MM.1S (cell line): Measurements from ENCODE around the gene RHOT1.

Experiments used
- DNase-seq: peaks from one replicate; pipeline ENCODE4 v3.0.0-alpha.2; 2015
- H2AFZ ChIP-seq: fragments of 300-600 bp; sonication (generic); 2 replicates; pipeline ENCODE4 v1.6.0; 2016; ENCODE audit warnings: antibody characterized with exemption, low read length
- H3F3A ChIP-seq: fragments of 300-600 bp; sonication (generic); 2 replicates; pipeline ENCODE4 v1.6.1; 2016; ENCODE audit warnings: mild to moderate bottlenecking, antibody characterized with exemption, low read length, moderate library complexity, mixed read lengths; ENCODE audit not compliant: insufficient read depth
- H3K27ac ChIP-seq: fragments of 300-600 bp; sonication (generic); 2 replicates; pipeline ENCODE4 v1.5.1; 2016; ENCODE audit warnings: mild to moderate bottlenecking, low read length
- H3K27me3 ChIP-seq: fragments of 300-600 bp; sonication (generic); replicated peaks from 2 replicates; pipeline ENCODE4 v1.6.0; 2016; ENCODE audit warnings: low read length; ENCODE audit not compliant: insufficient read depth
- H3K36me3 ChIP-seq: fragments of 300-600 bp; sonication (generic); replicated peaks from 2 replicates; pipeline ENCODE4 v1.6.1; 2016; ENCODE audit warnings: mild to moderate bottlenecking, low read length, mixed read lengths; ENCODE audit not compliant: insufficient read depth
- H3K4me1 ChIP-seq: fragments of 300-600 bp; sonication (generic); 2 replicates; pipeline ENCODE4 v1.6.1; 2016; ENCODE audit warnings: low read length, mixed read lengths
- H3K4me2 ChIP-seq: fragments of 300-600 bp; sonication (generic); 2 replicates; pipeline ENCODE4 v1.6.0; 2016; ENCODE audit warnings: low read depth, low read length
- H3K4me3 ChIP-seq: fragments of 300-600 bp; sonication (generic); 2 replicates; pipeline ENCODE4 v1.5.1; 2016; ENCODE audit warnings: low read length, mixed read lengths
- H3K79me2 ChIP-seq: fragments of 300-600 bp; sonication (generic); 2 replicates; pipeline ENCODE4 v1.6.1; 2016; ENCODE audit warnings: mixed run types, low read length, mixed read lengths
- H3K9ac ChIP-seq: fragments of 300-600 bp; sonication (generic); 2 replicates; pipeline ENCODE4 v1.6.1; 2016; ENCODE audit warnings: low read length, mixed read lengths
- H3K9me2 ChIP-seq: fragments of 300-600 bp; sonication (generic); replicated peaks from 2 replicates; pipeline ENCODE4 v1.6.1; 2016; ENCODE audit warnings: mild to moderate bottlenecking, low read length, mixed read lengths; ENCODE audit not compliant: insufficient read depth
- H3K9me3 ChIP-seq: fragments of 300-600 bp; sonication (generic); replicated peaks from 2 replicates; pipeline ENCODE4 v1.6.1; 2016; ENCODE audit warnings: mild to moderate bottlenecking, low read length, mixed read lengths; ENCODE audit not compliant: insufficient read depth
- H4K20me1 ChIP-seq: fragments of 300-600 bp; sonication (generic); 2 replicates; pipeline ENCODE4 v1.6.1; 2016; ENCODE audit warnings: mild to moderate bottlenecking, low read length, moderate library complexity, mixed read lengths; ENCODE audit not compliant: insufficient read depth
- CTCF ChIP-seq: fragments of 300-600 bp; sonication (generic); IDR thresholded peaks from 2 replicates; pipeline ENCODE4 v1.5.1; 2016; ENCODE audit warnings: antibody characterized with exemption, low read length, mixed read lengths
- EZH2 ChIP-seq: fragments of 300-600 bp; sonication (generic); optimal IDR thresholded peaks from 2 replicates; pipeline ENCODE3; 2017; ENCODE audit warnings: low read depth, mild to moderate bottlenecking, antibody characterized with exemption, low read length, mixed read lengths
- EZH2phosphoT487 ChIP-seq: fragments of 300-600 bp; sonication (generic); IDR thresholded peaks from 2 replicates; pipeline ENCODE4 v1.6.1; 2018; ENCODE audit warnings: antibody characterized with exemption, low read length

RHOT1 gene

GRCh38 chr17:32215696-32216095 is 73.4 kb downstream of the RHOT1 start:
- no peak for TF ChIP-seq EZH2phosphoT487
- no peak for TF ChIP-seq EZH2
- no peak for TF ChIP-seq CTCF
- Histone ChIP-seq H3K9ac (no peak overlapping the region), H4K20me1 (no peaks in the 10 kb centered on the region), H2AFZ (no peak overlapping the region), H3K9me2 (no peaks in the 10 kb centered on the region), H3K4me2 (no peak overlapping the region), H3K79me2 (no peaks in the 10 kb centered on the region), H3K27ac (no peak overlapping the region), H3K9me3 (no peaks in the 10 kb centered on the region), H3F3A (peaks cover 2% of the 10 kb centered on the region), H3K27me3 (no peaks in the 10 kb centered on the region), H3K4me3 (no peak overlapping the region), H3K4me1 (no peaks in the 10 kb centered on the region; the same call in 1 of the 2 replicates), H3K36me3 (no peaks in the 10 kb centered on the region)
- DNase-seq, result no peak

- TF ChIP-seq EZH2 (no peak), EZH2phosphoT487 (no peak), CTCF (no peak)
- no peak overlapping the region for H2AFZ ChIP-seq
- no peaks in the 10 kb centered on the region for H3K79me2 ChIP-seq
- no peak overlapping the region for H3K4me3 ChIP-seq
- H3K9ac ChIP-seq, result no peak overlapping the region
- H4K20me1 ChIP-seq, result no peaks in the 10 kb centered on the region
- no peaks in the 10 kb centered on the region for H3K36me3 ChIP-seq
- H3K4me1 ChIP-seq, result peaks cover 4% of the 10 kb centered on the region
- no peak overlapping the region for H3K27ac ChIP-seq
- no peak overlapping the region for H3K4me2 ChIP-seq
- DNase-seq, result no peak
- no peaks in the 10 kb centered on the region for H3K27me3 ChIP-seq
- H3K9me3 ChIP-seq, result no peaks in the 10 kb centered on the region
- no peaks in the 10 kb centered on the region for H3K9me2 ChIP-seq
- peaks cover 19% of the 10 kb centered on the region for H3F3A ChIP-seq
Measured at GRCh38 chr17:32222621-32223020, 80.3 kb downstream of the RHOT1 start.

- no peak overlapping the region for H3K4me3 ChIP-seq
- H3F3A ChIP-seq, result peaks cover 19% of the 10 kb centered on the region
- no peak for DNase-seq
- H3K9me2 ChIP-seq, result no peaks in the 10 kb centered on the region
- H2AFZ ChIP-seq, result no peak overlapping the region
- no peaks in the 10 kb centered on the region for H4K20me1 ChIP-seq
- H3K4me1 ChIP-seq, result peaks cover 4% of the 10 kb centered on the region
- H3K4me2 ChIP-seq, result no peak overlapping the region
- TF ChIP-seq CTCF (no peak), EZH2phosphoT487 (no peak), EZH2 (no peak)
- H3K9ac ChIP-seq, result no peak overlapping the region
- no peaks in the 10 kb centered on the region for H3K27me3 ChIP-seq
- no peak overlapping the region for H3K27ac ChIP-seq
- H3K36me3 ChIP-seq, result no peaks in the 10 kb centered on the region
- H3K79me2 ChIP-seq, result no peaks in the 10 kb centered on the region
- H3K9me3 ChIP-seq, result no peaks in the 10 kb centered on the region
Measured at GRCh38 chr17:32223703-32224102, 81.4 kb downstream of the RHOT1 start.

GRCh38 chr17:32226886-32227285 is 84.6 kb downstream of the RHOT1 start:
- Histone ChIP-seq H3K4me2 (no peak overlapping the region), H3K79me2 (no peaks in the 10 kb centered on the region), H2AFZ (no peak overlapping the region), H3K27ac (no peak overlapping the region), H3K27me3 (no peaks in the 10 kb centered on the region), H3K9ac (no peak overlapping the region), H3K36me3 (no peaks in the 10 kb centered on the region), H3K9me3 (no peaks in the 10 kb centered on the region), H3F3A (peaks cover 5% of the 10 kb centered on the region), H3K9me2 (no peaks in the 10 kb centered on the region), H3K4me1 (peaks cover 4% of the 10 kb centered on the region; the same call in 1 of the 2 replicates), H3K4me3 (no peak overlapping the region), H4K20me1 (no peaks in the 10 kb centered on the region)
- TF ChIP-seq EZH2 (no peak), CTCF (no peak), EZH2phosphoT487 (no peak)
- no peak for DNase-seq
